Mononuclear cell (primary cell): ENCODE data around the gene PTPRA. TPM values are rescaled to one million over a fixed set of nuclear protein-coding genes. Genes with fewer than 3 reads are reported as not detected.
"Not testable (repeated sequence)": the region's sequence is repeated elsewhere in the genome, so short reads cannot be mapped to it uniquely, and the experiment has no call there.

Experiments
- H3K27me3 ChIP-seq: 2 replicates; pipeline ENCODE4 v1.6.0; 2011; ENCODE audit warnings: low read length, control low read depth; ENCODE audit not compliant: insufficient read depth
- H3K4me1 ChIP-seq: 2 replicates; pipeline ENCODE4 v1.5.1; 2011; ENCODE audit warnings: mild to moderate bottlenecking, low read length, control low read depth; ENCODE audit not compliant: insufficient read depth
- H3K4me3 ChIP-seq: 2 replicates; pipeline ENCODE4 v1.5.1; 2011; ENCODE audit warnings: mild to moderate bottlenecking, low read length, moderate library complexity
- H3K9me3 ChIP-seq: 2 replicates; pipeline ENCODE4 v1.5.1; 2011; ENCODE audit warnings: low read depth, mild to moderate bottlenecking, control low read depth, low read length
- total RNA-seq: library from RNA; depleted of rRNA; stranded (reverse); fragments of >200 nt; gene quantifications from one replicate; pipeline ENCODE4 v1.2.3, GENCODE V29; 2012

Gene PTPRA, protein sequence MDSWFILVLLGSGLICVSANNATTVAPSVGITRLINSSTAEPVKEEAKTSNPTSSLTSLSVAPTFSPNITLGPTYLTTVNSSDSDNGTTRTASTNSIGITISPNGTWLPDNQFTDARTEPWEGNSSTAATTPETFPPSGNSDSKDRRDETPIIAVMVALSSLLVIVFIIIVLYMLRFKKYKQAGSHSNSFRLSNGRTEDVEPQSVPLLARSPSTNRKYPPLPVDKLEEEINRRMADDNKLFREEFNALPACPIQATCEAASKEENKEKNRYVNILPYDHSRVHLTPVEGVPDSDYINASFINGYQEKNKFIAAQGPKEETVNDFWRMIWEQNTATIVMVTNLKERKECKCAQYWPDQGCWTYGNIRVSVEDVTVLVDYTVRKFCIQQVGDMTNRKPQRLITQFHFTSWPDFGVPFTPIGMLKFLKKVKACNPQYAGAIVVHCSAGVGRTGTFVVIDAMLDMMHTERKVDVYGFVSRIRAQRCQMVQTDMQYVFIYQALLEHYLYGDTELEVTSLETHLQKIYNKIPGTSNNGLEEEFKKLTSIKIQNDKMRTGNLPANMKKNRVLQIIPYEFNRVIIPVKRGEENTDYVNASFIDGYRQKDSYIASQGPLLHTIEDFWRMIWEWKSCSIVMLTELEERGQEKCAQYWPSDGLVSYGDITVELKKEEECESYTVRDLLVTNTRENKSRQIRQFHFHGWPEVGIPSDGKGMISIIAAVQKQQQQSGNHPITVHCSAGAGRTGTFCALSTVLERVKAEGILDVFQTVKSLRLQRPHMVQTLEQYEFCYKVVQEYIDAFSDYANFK
- 148 TPM for total RNA-seq

DNA sequence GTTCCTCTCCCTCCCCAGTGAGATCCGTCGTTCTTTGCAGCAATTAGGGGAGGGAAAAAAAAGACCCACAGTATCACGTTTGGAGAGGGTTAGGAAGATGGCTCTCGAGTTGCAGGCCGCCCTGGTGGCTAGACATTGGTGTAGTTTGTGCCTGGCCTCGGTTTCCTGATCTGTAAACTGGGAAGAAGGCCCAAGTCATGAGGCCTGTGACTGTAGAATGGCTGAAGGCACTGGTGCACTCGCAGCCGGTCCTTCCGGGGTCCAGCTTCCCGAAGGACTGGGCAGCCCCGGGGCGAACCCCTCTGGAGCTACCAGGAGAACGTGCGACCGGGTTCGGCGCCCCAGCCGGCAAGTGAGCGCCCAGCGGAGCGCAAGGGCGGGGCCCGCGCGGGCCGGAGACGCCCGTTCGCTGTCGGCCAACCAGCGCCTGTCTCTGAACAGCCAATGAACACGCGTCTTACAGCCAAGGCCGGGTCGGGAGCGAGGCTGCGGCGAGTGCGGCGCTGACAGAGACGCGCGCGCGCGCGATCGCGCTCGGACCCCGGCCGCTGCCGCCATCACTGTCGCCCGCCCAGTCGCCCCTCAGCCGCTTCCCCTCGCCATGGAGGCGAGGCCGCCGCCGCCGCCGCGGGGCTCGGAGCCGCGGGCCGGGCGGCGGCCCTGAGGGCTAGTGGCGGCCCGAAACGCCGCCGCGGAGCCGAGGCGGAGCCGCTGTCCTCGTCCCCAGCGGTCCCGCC lies at the start of gene PTPRA:
PTPRA (plus strand) TSS at position 472 of the 737 bp plus-strand sequence. CDS start 90,797 bp downstream, outside the sequence.
- H3K4me1 ChIP-seq = peaks cover 59% of the 10 kb centered on the region
- no peaks in the 10 kb centered on the region for H3K9me3 ChIP-seq
- no peaks in the 10 kb centered on the region for H3K27me3 ChIP-seq
- H3K4me3 ChIP-seq = peak within 1 kb of the TSS; percentile 83

DNA sequence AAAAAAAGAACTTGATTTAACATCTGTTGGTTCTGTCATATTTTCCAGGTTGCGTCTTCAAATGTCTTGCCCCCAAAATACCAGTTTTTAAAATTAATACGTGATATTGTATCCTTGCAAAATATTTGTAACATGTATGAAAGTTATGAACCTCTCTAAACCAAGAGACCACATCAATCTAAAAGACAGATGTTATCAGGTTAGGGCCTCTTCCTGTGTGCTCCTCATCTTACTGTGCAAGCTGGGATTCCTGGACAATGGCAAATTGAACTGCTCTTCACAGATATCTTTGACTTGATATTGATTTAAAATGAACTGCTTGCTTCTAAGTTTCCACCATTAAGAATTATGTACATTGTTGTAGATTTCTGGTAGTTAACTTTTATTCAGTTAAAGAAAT lies 47.5 kb upstream of the PTPRA start:
- H3K27me3 ChIP-seq = peaks cover 31% of the 10 kb centered on the region
- H3K4me3 ChIP-seq = no peak overlapping the region
- H3K4me1 ChIP-seq = peaks cover 16% of the 10 kb centered on the region
- H3K9me3 ChIP-seq = no peaks in the 10 kb centered on the region

DNA sequence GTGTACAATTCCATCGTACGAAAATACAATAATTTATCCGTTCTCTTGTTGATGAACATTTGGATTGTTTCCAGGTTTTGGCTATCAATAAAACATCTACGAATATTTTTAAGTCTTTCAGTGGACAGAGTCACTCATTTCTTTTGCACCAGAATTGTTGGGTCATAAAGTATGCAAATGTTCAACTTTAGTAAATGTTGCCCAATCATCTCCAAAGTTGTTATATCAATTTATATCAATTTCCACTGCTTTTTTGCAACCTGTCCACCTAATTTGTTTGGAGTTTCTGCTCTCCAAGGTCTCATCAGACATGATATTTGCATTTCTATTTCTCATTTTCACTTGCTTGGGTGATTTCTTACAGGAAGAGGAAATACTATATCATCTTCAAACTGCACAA lies 46.6 kb upstream of the PTPRA start:
- Histone ChIP-seq H3K27me3 (peaks cover 26% of the 10 kb centered on the region), H3K9me3 (no peaks in the 10 kb centered on the region), H3K4me3 (no peak overlapping the region), H3K4me1 (peaks cover 12% of the 10 kb centered on the region)

DNA sequence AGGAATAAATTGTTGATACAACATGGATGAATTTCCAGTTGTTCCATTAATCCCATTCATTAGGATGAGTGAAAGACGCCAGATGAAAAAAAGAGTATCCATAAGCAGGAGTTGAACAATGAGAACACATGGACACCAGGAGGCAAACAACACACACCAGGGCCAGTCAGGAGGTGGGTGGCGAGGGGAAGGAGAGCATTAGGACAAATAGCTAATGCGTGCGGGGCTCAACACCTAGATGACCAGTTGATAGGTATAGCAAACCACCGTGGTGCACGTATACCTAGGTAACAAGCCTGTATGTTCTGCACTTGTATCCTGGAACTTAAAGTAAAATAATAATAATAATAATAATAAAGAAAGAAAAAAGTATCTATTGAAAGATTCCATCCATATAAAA lies 43.9 kb upstream of the PTPRA start:
- H3K9me3 ChIP-seq = no peaks in the 10 kb centered on the region
- no peak overlapping the region for H3K4me3 ChIP-seq
- peaks cover 12% of the 10 kb centered on the region for H3K4me1 ChIP-seq
- peaks cover 23% of the 10 kb centered on the region for H3K27me3 ChIP-seq

DNA sequence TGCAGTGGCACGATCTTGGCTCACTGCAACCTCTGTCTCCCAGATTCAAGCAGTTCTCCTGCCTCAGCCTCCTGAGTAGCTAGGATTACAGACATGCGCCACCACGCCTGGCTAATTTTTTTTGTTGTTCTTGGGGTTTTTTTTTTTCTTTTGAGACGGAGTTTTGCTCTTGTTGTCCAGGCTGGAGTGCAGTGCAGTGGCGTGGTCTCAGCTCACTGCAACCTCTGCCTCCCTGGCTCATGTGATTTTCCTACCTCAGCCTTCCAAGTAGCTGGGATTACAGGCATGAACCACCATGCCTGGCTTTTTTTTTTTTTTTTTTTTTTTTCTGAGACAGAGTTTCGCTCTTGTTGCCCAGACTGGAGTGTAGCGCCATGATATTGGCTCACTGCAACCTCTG lies 42.1 kb upstream of the PTPRA start:
- peaks cover 10% of the 10 kb centered on the region for H3K4me1 ChIP-seq
- H3K4me3 ChIP-seq = not testable (repeated sequence)

DNA sequence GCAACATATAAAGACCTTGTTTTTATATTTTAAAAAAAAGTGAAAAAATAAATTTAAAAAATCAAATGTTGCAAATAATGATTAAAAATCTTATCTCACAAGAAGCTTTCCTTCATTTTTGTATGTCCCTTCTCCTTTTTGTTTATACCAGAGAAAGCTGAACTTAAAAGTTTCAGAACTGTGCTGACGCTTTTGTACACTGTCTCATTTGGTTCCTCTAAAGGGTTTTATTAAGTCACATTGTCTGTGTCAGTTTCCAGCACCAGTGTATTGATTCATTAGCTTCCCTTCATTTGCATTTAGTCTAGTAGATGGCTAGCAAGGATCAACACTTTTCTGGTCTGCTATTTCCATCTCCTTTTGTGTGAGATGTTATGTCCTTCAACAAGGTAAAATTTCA lies 39.5 kb upstream of the PTPRA start:
- Histone ChIP-seq H3K4me1 (peaks cover 5% of the 10 kb centered on the region), H3K9me3 (no peaks in the 10 kb centered on the region), H3K4me3 (no peak overlapping the region), H3K27me3 (peaks cover 2% of the 10 kb centered on the region)

More for the DNA sequence above, 42.1 kb upstream of the PTPRA start:
- peaks cover 16% of the 10 kb centered on the region for H3K27me3 ChIP-seq
- H3K9me3 ChIP-seq = not testable (repeated sequence)

DNA sequence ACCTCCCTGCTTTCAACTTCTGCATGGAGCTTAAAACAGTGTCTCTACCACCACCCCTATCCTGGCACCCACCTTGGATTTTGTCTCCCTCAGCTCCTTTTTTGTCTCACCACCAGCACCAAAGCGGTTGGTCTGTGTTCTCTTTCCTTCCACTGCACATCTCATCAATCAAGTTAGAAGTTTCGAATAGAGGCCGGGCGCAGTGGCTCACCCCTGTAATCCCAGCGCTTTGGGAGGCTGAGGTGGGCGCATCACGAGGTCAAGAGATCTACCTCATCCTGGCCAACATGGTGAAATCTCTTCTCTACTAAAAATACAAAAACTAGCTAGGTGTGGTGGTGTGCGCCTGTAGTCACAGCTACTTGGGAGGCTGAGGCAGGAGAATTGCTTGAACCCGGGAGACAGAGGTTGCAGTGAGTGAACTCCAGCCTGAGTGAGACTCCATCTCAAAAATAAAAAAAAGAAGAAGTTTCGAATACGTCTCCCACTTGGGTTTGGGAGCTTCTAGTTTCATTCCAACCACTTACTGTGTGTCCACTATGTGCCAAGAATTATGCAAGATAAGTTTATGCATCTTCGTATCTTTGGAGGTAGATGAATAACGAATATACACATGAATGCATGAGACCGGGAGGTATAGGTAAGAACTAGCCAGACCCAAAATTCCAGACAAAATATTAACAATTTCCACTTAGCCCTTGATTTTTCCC lies 38.7 kb upstream of the PTPRA start:
- no peaks in the 10 kb centered on the region for H3K9me3 ChIP-seq
- no peaks in the 10 kb centered on the region for H3K27me3 ChIP-seq
- H3K4me3 ChIP-seq = no peak overlapping the region
- peaks cover 11% of the 10 kb centered on the region for H3K4me1 ChIP-seq

DNA sequence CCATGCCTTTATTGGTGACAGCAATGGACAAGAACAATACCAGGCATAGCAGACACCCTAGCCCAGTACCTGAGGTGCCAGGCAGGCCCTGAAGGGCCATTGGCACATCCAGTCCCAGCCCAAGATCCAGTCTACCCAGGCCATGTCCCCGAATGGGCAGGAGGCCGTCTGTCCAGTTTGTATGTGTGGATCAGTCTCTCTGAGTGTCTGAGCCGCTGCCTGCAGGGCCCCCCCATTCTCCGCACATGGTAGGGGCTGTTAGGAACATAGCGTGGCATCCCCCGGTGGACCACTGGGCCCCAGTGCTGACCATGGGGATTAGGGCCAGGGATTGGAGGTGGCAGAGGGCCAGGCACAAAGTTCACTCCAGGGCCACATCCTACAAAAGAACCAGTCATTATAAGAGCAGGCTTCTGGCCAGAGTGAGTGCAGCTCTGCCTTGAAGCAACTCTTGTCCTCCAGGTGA lies 37.9 kb upstream of the PTPRA start:
- no peaks in the 10 kb centered on the region for H3K27me3 ChIP-seq
- no peaks in the 10 kb centered on the region for H3K9me3 ChIP-seq
- no peak overlapping the region for H3K4me3 ChIP-seq
- H3K4me1 ChIP-seq = peaks cover 19% of the 10 kb centered on the region

DNA sequence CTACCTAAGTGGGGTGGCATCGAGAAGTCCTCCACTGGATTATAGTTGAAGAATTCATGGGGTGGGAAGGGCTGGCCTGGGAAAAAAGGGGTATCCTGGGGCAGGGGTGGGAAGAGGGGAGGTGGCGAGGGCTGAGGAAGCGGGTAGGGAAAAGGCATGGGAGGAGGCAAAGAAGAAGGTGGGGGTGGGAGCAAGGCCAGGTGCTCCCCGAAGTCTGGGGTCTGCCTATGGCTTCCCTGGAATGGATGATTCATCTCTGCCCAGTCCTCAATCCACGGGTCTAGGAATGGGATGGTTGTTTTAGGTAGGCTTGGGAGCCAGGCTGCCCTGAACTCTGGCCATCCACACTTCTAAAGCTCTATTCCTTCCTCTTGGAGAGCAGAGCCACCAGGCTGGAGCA lies 37.2 kb upstream of the PTPRA start:
- Histone ChIP-seq H3K4me3 (no peak overlapping the region), H3K4me1 (peaks cover 21% of the 10 kb centered on the region), H3K27me3 (no peaks in the 10 kb centered on the region), H3K9me3 (no peaks in the 10 kb centered on the region)

DNA sequence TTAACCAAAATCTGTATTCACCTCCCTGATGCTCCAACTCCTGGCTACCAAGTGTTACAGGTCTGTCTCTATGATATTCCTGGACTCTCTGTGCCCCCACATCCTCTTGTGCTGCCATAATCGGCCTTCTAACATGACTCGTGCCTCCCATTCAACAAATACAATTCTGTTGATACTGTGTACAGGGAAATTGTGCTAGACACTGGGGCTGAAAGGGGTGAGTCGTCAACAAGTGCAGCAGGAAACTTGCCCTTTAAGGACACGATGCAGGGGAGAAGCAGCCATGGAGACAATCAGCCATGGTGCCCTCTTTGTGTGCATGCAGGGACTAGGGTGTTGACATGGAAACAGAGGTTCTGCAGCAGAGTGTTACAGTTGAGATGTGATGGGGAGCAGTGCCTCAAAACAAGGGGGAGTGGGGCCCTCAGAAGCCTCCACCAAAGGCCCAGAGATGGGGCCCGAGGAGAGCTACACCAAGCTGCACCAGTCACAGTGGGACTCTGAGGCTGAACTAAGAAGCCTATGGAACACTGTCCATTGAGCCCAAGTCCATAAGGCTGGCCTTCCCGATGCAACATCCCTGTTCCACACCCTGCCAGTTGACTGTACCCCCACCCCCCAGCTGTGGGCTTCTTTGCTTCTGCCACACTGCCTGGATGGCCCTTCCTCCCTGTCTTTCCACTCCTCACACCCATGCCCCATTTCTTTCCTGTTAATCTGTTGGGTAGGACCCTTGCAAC lies 35.9 kb upstream of the PTPRA start:
- Histone ChIP-seq H3K4me3 (no peak overlapping the region), H3K9me3 (no peaks in the 10 kb centered on the region), H3K4me1 (peaks cover 25% of the 10 kb centered on the region), H3K27me3 (no peaks in the 10 kb centered on the region)

DNA sequence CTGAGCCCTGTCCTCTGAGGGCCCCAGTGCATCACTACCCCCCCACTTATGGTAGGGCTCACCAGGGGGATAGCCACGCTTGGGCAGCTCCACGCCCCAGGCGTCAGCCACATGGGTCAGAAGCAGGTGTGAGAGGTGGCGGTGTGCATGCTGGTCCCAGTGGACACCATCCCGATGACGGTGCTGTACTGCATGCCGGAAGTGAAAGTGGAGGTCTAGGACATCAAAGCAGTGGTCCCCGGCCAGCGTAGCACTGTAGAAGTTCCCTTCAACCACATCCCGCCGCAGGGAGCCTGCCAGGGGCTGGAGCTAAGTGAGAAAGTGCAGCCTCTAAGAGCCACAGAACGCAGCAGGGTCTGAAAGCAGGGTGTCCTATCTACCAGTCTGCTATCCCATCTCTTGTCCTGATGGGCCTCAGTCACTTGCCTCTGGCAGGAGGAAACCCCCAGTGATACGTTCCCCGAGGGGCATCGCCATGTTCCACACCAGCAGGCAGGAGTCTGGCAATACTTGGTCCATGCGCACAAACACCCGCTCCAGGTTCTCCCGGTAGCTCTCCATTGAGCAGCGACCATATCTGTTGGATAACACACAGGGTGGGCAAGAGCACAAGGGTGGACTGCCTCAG lies 35.0 kb upstream of the PTPRA start:
- Histone ChIP-seq H3K4me1 (peaks cover 25% of the 10 kb centered on the region), H3K27me3 (no peaks in the 10 kb centered on the region), H3K9me3 (no peaks in the 10 kb centered on the region), H3K4me3 (no peak overlapping the region)

DNA sequence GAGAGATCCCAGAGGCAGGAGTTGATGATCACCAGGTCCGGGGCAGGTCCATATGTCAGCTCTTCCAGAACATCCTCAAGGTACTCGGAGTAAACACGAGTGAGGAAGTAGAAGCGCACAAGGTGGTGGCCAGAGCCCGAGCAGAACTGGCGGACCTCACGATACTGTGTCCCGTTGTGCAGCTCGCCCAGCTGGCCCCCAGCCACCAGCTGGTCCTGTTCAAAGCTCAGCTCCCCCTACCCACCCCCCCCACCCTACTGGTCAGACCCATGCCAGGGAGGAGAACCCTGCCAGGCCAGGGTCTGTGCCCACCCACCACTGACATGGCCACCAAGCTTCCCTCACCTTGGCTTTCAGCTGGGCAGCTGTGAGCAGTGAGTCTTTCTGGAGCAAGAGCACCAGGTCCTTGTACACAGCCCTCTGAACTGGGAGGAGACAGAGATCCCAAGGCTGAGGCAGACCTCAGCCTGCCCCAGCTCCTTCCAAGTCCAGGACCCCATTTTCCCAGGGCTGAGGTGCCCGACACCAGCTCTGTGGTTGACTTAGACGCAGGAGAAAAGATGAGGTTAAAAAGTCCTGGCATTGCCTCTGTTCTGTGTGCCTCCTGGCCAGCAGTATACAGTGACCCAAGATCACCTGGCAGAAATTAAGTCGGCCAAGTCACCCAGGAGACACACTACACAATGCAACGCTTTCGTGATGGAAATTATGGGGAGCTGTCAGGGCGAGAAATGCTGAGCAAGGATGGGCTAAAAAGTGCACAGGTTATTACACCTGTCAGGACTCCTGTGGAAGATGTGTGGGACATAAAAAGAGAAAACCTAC lies 34.2 kb upstream of the PTPRA start:
- Histone ChIP-seq H3K4me3 (no peak overlapping the region), H3K9me3 (no peaks in the 10 kb centered on the region), H3K27me3 (no peaks in the 10 kb centered on the region), H3K4me1 (peaks cover 25% of the 10 kb centered on the region)

DNA sequence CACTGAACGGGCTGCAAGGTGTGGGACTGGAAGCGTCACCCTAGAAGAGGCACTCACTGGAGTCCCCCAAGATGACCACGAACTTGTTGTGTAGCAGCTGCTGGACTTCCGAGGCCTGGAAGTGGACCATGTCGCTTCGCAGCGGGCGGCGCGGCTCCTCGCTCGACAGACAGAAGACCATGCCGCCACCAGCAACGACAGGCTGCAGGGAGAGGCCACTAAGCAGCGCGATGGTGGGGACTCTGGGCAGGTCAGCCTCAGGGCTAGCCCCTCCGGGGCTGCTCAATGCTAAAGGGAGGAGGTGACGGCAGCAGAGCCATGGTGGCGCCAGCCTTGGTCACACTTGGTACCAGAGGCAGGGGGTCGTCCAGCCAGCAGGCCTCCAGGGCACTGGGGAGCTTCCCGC lies 33.5 kb upstream of the PTPRA start:
- peak overlapping the region; percentile 84 for H3K4me3 ChIP-seq
- H3K27me3 ChIP-seq = no peaks in the 10 kb centered on the region
- H3K9me3 ChIP-seq = no peaks in the 10 kb centered on the region
- peaks cover 25% of the 10 kb centered on the region for H3K4me1 ChIP-seq
